Measurements from ENCODE around the gene CAPZA1.

GRCh38 chr1:112620377-112620695, 704 bp downstream of the CAPZA1 start:
- TF ChIP-seq CTCF (conservative IDR thresholded peaks at IDR 0.05) (no peak), ZFX (IDR thresholded peaks at IDR 0.05) (no peak)
